Spleen (tissue), 7 donors: ENCODE measurements around the gene DBT.

Experiments used
- CTCF ChIP-seq, 11 experiments: fragments of 200-600 bp in 7 of 11; fragments of 450-650 bp in 4 of 11; sonication (generic) in 4 of 11; IDR thresholded peaks in 8 of 11; conservative IDR thresholded peaks in 3 of 11; 1 replicate in 7 of 11; 2 replicates in 4 of 11; pipeline versions ENCODE4 v1.4.0 to v1.8.0; 2016 to 2021; ENCODE audit warnings: antibody characterized with exemption in 11 of 11, inconsistent platforms in 4 of 11, mild to moderate bottlenecking in 1 of 11
- POLR2A ChIP-seq, 3 donors: fragments of 450-650 bp; IDR thresholded peaks; one replicate each; pipeline ENCODE4 v1.5.1; 2017; ENCODE audit warnings: antibody characterized with exemption in 3 of 3, mild to moderate bottlenecking in 1 of 3
- POLR2AphosphoS5 ChIP-seq, 3 donors: sonication (generic); formaldehyde crosslinking; IDR thresholded peaks; one replicate each; pipeline ENCODE4 v1.5.1; 2017; ENCODE audit warnings: antibody characterized with exemption in 3 of 3
- donor health status: DM: no; HTN: no; CAD: no; lungs with moderate emphysema.
- donor health status: DM: no; HTN: no; CAD: no.
- donor health status: DM: no; HTN: no; CAD: no.

- TF ChIP-seq CTCF (IDR thresholded peaks at IDR 0.05 in 8 of 11, conservative IDR thresholded peaks at IDR 0.05 in 3 of 11) = no peak
- no peak for TF ChIP-seq POLR2AphosphoS5 (IDR thresholded peaks at IDR 0.05)
- TF ChIP-seq POLR2A (IDR thresholded peaks at IDR 0.05) = no peak
Measured at GRCh38 chr1:100219457-100219856, 30.2 kb downstream of the DBT start.
